GM21737 (cell line): ENCODE results near the gene TMEM147.

Experiments
- ATAC-seq: cut with Tn5 transposase; IDR thresholded peaks from one replicate; pipeline ENCODE4 v1.9.1; 2021; ENCODE audit warnings: mild to moderate bottlenecking, moderate library complexity; ENCODE audit not compliant: unreplicated experiment

The TMEM147 gene

GRCh38 chr19:35544110-35544802 lies 1.2 kb upstream of the TMEM147 start:
- no peak for ATAC-seq

- no peak for ATAC-seq
These were observed 492 bp downstream of the TMEM147 start for GRCh38 chr19:35545855-35546381.

DNA sequence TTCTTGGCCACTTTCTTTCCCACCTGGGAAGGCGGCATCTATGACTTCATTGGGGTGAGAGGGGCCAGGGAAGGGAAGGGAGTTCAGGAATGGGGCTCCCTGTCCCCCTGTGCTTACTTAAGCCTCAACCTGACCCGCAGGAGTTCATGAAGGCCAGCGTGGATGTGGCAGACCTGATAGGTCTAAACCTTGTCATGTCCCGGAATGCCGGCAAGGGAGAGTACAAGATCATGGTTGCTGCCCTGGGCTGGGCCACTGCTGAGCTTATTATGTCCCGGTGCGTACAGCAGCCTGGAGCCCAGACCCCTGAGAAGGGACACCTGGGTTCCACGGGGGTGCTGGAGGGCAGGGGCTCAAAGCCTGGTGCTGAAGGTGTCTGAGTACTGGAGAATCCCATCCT lies 1.1 kb downstream of the TMEM147 start:
- ATAC-seq = no peak

GRCh38 chr19:35549174-35549788 lies 3.9 kb downstream of the TMEM147 start:
- no peak for ATAC-seq

DNA sequence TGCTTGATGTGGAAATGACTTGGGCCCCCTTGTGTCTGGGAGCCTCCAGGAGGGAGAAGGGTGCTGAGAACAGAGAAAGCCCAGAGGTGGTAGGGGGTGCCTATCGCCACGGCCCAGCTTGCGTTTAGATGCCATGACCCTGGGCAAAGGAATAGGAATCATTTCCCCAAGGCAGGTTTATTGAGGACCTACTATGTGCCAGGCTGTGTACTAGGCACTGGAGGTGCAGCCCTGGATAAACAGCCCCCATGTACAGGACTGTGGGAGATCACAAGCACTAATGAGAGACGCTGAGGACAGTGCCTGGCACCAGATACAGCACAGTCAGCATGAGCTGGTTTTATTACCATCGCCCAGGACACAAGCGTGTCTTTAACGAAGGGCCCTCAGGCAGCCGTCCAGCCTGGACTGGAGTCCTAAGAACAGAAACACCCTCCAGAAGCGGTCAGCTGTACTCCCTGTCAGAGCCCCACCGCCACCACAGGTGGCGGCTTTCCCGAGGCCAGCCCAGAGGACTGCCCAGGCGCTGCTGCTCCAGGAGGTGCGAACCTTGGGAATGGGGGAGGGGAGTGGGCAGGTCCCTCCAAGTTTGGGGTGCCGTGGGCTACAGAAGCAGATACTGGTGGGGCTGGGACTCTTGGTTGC lies 4.6 kb downstream of the TMEM147 start:
- ATAC-seq = no peak

- ATAC-seq = no peak
These were observed 5.8 kb downstream of the TMEM147 start for GRCh38 chr19:35551091-35551810.

- no peak for ATAC-seq
These were observed 7.3 kb downstream of the TMEM147 start for GRCh38 chr19:35552534-35553384.

DNA sequence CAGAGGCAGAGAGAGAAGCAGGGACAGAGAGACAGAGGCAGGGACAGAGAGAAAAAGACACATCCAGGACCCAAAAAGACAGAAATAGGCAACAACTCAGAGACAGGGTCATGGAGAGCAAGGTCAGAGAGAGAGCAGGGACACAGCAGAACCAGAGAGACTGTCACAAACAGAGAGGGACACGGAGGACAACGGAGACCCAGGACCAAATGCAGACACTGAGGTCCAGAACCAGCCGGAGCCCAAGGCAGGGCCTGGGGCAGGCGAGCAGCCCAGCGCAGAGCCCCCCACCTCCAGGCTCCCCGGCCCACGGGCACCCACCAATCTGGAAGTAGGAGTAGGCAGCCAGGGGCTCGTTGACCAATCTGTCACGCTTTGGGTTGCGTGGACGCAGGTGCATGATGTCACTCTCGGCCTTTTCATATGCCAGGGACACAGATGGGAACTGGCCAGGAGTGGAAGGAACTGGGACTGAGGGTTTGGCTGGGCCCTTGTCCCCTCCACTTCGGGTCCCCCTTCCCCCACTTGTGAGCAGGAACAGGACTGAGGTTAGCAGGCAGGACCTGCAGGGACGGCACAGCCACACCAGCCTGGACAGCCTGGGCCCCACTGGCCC lies 8.1 kb downstream of the TMEM147 start:
- no peak for ATAC-seq

- ATAC-seq = no peak
These were observed 8.7 kb downstream of the TMEM147 start for GRCh38 chr19:35554076-35554475.

- no peak for ATAC-seq
These were observed 10.0 kb downstream of the TMEM147 start for GRCh38 chr19:35555301-35556005.

DNA sequence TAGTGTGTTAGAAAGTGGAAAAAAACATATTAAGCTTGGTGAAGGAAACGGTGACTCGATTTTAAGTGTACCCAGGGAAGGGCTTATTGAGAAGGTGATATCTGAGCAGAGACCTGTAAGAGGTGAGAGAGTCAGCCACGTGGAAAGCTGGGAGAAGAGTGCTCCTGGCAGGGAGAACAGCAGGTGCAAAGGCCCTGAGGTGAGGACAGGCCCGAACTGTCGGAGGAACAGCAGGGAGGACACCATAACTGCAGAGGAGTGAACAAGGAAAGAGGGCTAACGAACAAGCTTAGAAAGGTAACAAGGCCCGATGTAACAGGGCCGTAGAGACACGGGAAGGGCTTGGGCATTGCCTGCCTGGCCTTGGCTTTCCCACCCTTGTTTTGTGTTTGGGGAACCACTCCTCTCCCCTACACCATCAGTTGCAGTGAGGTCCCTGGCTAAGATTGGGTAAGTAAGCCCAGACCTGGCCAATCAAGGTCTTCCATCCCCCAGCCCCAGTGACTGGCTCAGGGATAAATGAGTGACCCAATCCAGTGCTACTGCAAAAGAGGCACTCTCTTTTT lies 10.7 kb downstream of the TMEM147 start:
- ATAC-seq = no peak

DNA sequence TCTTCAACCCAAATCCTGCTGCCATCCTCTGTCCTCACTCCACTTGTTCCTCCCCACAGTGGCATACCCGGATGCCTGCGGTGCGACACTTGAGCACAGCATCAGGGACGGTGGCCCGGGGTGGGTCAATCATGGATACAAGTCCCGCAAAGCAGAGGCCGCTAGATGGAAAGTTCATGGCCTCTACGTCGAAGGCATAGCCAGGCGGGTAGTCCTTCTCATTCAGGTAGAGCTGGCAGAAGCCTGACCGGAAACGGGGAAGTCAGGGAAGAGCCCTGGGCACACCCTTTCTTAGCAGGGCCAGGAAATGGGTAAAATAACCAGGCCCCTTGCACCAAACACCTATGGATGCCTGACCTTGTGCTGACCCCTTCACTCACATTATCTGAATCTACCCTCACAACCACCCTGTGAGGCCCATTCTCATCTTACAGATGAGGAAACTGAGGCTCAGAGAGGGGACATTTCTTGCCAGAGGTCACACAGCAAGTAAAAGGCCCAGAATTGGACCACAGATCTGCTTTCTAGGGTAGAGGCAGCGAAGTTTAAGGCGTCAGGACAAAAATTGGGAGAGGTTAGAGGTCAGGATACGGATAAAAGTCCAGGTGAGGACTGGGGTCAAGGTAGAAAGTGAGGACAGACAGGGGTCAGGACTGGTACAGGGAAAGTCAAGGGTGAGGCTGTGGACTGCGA lies 11.6 kb downstream of the TMEM147 start:
- no peak for ATAC-seq

DNA sequence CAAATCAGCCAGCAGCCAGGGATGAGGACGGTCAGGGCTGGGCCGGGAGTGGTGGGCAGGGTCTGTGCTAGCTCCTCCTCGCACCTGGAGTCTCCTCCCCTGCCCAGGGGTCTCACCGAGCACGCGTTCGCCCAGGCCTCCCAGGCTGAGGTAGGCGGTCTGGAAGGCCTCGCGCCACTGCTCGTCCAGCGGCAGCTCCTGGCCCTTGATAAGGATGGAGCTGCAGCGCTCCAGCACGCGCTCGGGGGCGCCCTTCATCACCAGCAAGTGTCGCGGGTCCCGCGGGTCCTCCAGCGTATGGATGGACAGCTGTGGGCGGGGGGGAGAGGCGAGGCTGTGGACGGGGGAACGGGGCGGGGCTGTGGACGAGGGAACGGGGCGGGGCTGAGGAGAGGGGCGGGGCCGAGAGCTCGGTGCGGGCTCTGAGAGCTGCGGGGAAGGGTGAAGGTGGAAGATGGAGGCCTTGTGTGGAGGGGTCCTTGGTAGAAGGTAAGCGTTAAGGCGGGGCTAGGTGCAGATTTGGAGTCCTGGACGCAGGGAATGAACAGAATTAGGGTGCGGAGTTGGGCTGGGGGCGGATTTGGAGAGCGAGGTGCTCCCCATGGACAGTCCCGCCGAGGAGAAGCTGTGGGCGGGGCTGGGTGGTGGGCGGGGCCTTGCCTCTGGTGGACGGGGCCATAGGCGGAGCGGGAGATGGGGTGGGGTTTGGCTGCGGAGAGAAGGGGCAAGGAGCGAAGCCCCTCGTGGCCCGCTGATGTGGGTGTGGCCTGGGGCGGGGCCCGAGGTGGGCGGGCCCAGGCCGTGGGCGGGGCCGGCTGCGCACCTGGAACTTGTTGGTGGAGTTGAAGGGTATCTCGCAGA lies 12.3 kb downstream of the TMEM147 start:
- ATAC-seq = no peak

DNA sequence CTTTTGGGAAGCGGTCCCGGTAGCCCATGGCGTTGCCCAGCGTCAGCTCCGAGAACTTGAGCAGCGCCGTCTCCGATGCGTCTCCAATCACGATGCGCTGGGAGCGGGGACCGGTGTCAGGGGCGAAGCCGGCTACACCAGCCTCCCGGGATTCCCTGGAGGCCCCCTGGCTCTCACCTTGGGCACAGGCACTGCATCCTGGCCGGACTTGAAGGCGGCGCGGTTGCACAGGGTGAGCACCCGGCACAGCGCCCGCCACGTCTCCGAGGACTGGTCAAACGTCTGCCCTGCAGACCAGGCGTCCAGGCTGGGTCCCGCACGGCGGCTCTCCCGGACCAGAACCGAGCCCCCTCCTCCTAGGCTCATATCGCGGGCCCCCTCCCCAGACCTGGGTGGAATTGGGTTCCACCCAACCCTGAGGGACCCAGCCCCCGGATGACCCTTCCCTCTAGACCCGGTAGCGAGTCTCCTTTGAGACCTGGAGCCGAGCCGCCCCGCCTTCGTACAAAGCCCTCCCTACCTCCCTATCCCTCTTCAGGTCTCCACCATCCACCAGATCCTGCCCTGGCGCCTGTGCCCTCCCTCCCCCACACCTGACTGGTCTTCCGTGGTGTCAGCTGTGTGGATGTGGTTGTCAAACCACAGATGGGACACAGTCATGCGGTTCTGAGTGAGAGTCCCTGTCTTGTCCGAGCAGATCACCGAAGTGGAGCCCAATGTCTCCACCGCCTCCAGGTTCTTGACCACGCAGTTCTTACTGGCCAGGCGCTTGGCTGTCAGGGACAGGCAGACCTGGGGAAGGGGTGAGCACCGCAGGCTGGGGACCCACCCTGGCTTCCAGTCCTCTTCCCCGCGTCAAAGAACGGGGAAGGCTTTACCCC lies 13.2 kb downstream of the TMEM147 start:
- ATAC-seq = no peak

- no peak for ATAC-seq
These were observed 13.8 kb downstream of the TMEM147 start for GRCh38 chr19:35559281-35559659.

DNA sequence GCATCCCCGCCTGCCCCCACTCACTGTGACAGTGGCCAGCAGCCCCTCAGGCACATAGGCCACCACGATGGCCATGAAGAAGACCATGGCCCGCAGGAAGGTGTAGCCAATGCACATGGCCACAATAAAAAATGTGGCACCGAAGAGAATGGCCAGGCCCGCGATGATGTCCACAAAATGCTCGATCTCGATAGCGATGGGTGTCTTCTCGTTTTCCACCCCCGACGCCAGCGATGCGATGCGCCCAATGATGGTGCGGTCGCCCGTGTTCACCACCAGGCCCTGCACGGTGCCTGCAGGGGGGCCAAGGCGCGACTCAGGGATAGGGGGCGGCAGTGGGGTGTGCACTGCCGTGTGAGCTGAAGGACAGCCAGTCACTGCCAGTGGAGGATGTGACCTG lies 14.4 kb downstream of the TMEM147 start:
- no peak for ATAC-seq

DNA sequence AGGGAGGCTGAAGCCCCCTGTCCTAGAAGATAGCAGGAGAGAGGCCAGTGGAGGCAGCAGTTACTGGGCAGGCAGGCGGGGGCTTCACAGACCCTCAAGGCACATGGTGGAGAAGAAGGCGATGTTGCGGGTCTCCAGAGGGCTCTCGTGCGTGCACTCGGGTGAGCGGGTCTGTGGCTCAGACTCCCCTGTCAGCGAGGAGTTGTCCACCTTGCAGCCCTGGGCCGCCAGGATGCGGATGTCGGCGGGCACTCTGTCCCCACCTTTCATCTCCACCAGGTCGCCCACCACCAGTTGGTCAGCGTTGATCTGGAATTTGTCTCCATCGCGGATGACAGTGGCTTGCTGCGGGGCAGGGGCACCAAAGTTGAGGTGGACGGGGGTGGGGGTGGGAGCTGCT lies 14.8 kb downstream of the TMEM147 start:
- ATAC-seq = no peak
